ENCODE measurements around the gene EVC2.

DNA sequence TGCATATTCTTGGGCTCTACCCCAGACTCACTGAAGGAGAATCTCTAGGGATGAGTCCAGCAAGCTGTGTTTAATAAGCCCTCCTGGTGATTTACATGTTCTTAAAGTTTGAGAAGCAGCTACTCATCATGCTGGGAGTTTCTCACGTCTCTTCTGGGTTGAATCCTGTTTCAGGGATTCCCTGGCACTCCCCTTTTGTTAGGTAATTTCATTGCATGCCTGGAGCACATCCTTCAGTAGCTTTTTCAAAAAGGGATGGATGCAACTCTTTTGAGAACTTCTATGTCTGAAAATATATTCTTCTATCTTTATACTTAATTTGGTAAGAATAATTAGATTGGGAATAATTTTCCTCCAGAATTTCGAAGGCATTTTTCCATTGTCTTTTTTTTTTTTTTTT lies 7.0 kb upstream of the EVC2 start:
- TF ChIP-seq, protein P1, sequence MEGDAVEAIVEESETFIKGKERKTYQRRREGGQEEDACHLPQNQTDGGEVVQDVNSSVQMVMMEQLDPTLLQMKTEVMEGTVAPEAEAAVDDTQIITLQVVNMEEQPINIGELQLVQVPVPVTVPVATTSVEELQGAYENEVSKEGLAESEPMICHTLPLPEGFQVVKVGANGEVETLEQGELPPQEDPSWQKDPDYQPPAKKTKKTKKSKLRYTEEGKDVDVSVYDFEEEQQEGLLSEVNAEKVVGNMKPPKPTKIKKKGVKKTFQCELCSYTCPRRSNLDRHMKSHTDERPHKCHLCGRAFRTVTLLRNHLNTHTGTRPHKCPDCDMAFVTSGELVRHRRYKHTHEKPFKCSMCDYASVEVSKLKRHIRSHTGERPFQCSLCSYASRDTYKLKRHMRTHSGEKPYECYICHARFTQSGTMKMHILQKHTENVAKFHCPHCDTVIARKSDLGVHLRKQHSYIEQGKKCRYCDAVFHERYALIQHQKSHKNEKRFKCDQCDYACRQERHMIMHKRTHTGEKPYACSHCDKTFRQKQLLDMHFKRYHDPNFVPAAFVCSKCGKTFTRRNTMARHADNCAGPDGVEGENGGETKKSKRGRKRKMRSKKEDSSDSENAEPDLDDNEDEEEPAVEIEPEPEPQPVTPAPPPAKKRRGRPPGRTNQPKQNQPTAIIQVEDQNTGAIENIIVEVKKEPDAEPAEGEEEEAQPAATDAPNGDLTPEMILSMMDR (conservative IDR thresholded peaks at IDR 0.05; ENCODE audit: low read depth, low read length) = no peak
- TF ChIP-seq CEBPB (IDR thresholded peaks at IDR 0.05; ENCODE audit: low read depth, low read length) = no peak
- no peak for TF ChIP-seq RFX5 (IDR thresholded peaks at IDR 0.05; ENCODE audit: low read depth, low read length)
- no peak for TF ChIP-seq RCOR1 (IDR thresholded peaks at IDR 0.05; ENCODE audit: insufficient replicate concordance, low read length)
- no peak for TF ChIP-seq POLR2A (IDR thresholded peaks at IDR 0.05; ENCODE audit: low read depth, low read length)

Measured in IMR-90 (cell line).